Measurements from ENCODE around the gene PTPRN2. TPM values are rescaled to one million over a fixed set of nuclear protein-coding genes. Genes with fewer than 3 reads are reported as not detected.

Gene PTPRN2
- polyA plus RNA-seq, 1 of the 3 experiments (the other 2 are of a cell fraction) = 4.0 TPM

DNA sequence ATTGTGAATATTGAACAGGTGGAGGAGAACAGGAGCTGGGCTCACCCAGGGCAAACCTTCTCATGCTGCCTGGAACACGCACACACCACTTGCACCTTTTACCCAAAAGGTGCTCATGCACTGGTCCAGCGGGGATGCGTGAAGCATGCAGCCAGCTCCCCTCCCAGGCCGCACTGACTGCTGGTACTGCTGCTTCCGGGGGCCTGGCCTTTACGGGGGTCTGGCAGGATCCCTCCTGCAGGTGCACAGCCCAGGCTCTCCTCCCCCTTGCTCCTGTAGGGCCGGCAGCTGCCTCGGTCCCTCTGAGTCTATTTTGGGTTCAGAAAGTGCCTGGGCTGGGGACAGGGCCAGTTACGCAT, 1029.1 kb downstream of the PTPRN2 start:
- CTCF ChIA-PET = no interaction called here
- POLR2A ChIA-PET = no interaction called here
- no peak for TF ChIP-seq RFX5 (IDR thresholded peaks at IDR 0.05; ENCODE audit: low read length)
- TF ChIP-seq, protein P1, sequence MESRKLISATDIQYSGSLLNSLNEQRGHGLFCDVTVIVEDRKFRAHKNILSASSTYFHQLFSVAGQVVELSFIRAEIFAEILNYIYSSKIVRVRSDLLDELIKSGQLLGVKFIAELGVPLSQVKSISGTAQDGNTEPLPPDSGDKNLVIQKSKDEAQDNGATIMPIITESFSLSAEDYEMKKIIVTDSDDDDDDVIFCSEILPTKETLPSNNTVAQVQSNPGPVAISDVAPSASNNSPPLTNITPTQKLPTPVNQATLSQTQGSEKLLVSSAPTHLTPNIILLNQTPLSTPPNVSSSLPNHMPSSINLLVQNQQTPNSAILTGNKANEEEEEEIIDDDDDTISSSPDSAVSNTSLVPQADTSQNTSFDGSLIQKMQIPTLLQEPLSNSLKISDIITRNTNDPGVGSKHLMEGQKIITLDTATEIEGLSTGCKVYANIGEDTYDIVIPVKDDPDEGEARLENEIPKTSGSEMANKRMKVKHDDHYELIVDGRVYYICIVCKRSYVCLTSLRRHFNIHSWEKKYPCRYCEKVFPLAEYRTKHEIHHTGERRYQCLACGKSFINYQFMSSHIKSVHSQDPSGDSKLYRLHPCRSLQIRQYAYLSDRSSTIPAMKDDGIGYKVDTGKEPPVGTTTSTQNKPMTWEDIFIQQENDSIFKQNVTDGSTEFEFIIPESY (IDR thresholded peaks at IDR 0.05; ENCODE audit: borderline replicate concordance, low read depth) = no peak
- TF ChIP-seq NRF1 (IDR thresholded peaks at IDR 0.05; ENCODE audit: low read depth, low read length) = no peak
- no peak for TF ChIP-seq TCF12 (IDR thresholded peaks at IDR 0.05)
- TF ChIP-seq, protein P2, sequence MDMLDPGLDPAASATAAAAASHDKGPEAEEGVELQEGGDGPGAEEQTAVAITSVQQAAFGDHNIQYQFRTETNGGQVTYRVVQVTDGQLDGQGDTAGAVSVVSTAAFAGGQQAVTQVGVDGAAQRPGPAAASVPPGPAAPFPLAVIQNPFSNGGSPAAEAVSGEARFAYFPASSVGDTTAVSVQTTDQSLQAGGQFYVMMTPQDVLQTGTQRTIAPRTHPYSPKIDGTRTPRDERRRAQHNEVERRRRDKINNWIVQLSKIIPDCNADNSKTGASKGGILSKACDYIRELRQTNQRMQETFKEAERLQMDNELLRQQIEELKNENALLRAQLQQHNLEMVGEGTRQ (IDR thresholded peaks at IDR 0.05; ENCODE audit: borderline replicate concordance, low read depth, low read length) = no peak
- TF ChIP-seq RXRA (IDR thresholded peaks at IDR 0.05; ENCODE audit: borderline replicate concordance, low read depth) = no peak
- TF ChIP-seq RCOR1 (IDR thresholded peaks at IDR 0.05; ENCODE audit: low read length) = no peak
- TF ChIP-seq SMC3 (IDR thresholded peaks at IDR 0.05; ENCODE audit: low read depth, low read length) = no peak
- no peak for TF ChIP-seq GATA2 (CRISPR knock-in tag; IDR thresholded peaks at IDR 0.05)
- TF ChIP-seq NFIC (IDR thresholded peaks at IDR 0.05; ENCODE audit: borderline replicate concordance) = no peak
- TF ChIP-seq, protein P3, sequence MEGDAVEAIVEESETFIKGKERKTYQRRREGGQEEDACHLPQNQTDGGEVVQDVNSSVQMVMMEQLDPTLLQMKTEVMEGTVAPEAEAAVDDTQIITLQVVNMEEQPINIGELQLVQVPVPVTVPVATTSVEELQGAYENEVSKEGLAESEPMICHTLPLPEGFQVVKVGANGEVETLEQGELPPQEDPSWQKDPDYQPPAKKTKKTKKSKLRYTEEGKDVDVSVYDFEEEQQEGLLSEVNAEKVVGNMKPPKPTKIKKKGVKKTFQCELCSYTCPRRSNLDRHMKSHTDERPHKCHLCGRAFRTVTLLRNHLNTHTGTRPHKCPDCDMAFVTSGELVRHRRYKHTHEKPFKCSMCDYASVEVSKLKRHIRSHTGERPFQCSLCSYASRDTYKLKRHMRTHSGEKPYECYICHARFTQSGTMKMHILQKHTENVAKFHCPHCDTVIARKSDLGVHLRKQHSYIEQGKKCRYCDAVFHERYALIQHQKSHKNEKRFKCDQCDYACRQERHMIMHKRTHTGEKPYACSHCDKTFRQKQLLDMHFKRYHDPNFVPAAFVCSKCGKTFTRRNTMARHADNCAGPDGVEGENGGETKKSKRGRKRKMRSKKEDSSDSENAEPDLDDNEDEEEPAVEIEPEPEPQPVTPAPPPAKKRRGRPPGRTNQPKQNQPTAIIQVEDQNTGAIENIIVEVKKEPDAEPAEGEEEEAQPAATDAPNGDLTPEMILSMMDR (IDR thresholded peaks at IDR 0.05) = no peak
- TF ChIP-seq TEAD4 (IDR thresholded peaks at IDR 0.05; ENCODE audit: borderline replicate concordance, insufficient read depth) = no peak
- TF ChIP-seq, protein P4, sequence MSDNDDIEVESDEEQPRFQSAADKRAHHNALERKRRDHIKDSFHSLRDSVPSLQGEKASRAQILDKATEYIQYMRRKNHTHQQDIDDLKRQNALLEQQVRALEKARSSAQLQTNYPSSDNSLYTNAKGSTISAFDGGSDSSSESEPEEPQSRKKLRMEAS (IDR thresholded peaks at IDR 0.05; ENCODE audit: low read depth) = no peak
- no peak for TF ChIP-seq EP300 (IDR thresholded peaks at IDR 0.05; ENCODE audit: borderline replicate concordance in 1 of 2, low read depth in 1 of 2, low read length in 1 of 2)
- TF ChIP-seq, protein P5, sequence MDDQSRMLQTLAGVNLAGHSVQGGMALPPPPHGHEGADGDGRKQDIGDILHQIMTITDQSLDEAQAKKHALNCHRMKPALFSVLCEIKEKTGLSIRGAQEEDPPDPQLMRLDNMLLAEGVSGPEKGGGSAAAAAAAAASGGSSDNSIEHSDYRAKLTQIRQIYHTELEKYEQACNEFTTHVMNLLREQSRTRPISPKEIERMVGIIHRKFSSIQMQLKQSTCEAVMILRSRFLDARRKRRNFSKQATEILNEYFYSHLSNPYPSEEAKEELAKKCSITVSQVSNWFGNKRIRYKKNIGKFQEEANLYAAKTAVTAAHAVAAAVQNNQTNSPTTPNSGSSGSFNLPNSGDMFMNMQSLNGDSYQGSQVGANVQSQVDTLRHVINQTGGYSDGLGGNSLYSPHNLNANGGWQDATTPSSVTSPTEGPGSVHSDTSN (IDR thresholded peaks at IDR 0.05) = no peak
- no peak for TF ChIP-seq MEF2A (IDR thresholded peaks at IDR 0.05; ENCODE audit: borderline replicate concordance, low read depth)

More for the DNA sequence above, 1029.1 kb downstream of the PTPRN2 start:
- no peak for DNase-seq
- WGBS (ENCODE audit: low lambda C conversion rate) = 72% methylated on average over 6 of the region's 9 CpGs
- Histone ChIP-seq H3K9me2 (no peaks in the 10 kb centered on the region), H4K20me1 (ENCODE audit: insufficient read depth) (no peaks in the 10 kb centered on the region), H3K36me3 (replicated peaks in 1 of 2; ENCODE audit: control insufficient read depth in 1 of 2, insufficient read depth in 2 of 2, low read length in 1 of 2) (no peaks in the 10 kb centered on the region), H3K79me2 (ENCODE audit: insufficient read depth) (no peaks in the 10 kb centered on the region), H3K9me3 (no peaks in the 10 kb centered on the region), H3K9ac (no peak overlapping the region), H2AFZ (ENCODE audit: low read depth) (no peak overlapping the region), H3K4me3 (ENCODE audit: low read depth in 2 of 2, low read length in 1 of 2) (no peak overlapping the region), H3K27ac (ENCODE audit: low read depth in 2 of 2, low read length in 1 of 2) (no peak overlapping the region), H3K4me2 (no peak overlapping the region), H3K27me3 (ENCODE audit: insufficient read depth) (no peaks in the 10 kb centered on the region), H3K4me1 (ENCODE audit: control insufficient read depth in 1 of 2, insufficient read depth in 2 of 2, low read depth in 1 of 2, low read length in 1 of 2) (no peaks in the 10 kb centered on the region), H3F3A (replicated peaks; ENCODE audit: insufficient read depth) (no peaks in the 10 kb centered on the region)
